ENCODE measurements around the gene TMPRSS3.

The TMPRSS3 gene

GRCh38 chr21:42367367-42368165 is 28.3 kb downstream of the TMPRSS3 start:
- H3K4me3 ChIP-seq (ENCODE audit: low read depth, low read length) = no peak overlapping the region
- no peak for TF ChIP-seq CTCF (conservative IDR thresholded peaks at IDR 0.05; ENCODE audit: low read depth, low read length)
- no peak for DNase-seq (ENCODE audit: low read depth)

- no peak for TF ChIP-seq CTCF (conservative IDR thresholded peaks at IDR 0.05; ENCODE audit: low read depth, low read length)
- DNase-seq (ENCODE audit: low read depth) = peak; percentile 8
- no peak within 1 kb of the TSS for H3K4me3 ChIP-seq (ENCODE audit: low read depth, low read length)
Measured at GRCh38 chr21:42366292-42367010, 29.4 kb downstream of the TMPRSS3 start, which contains the start of gene TFF1. TSS of gene TFF1 (minus strand) at chr21:42366535. CDS start at chr21:42366495, 40 bp downstream.

- TF ChIP-seq CTCF (conservative IDR thresholded peaks at IDR 0.05; ENCODE audit: low read depth, low read length) = no peak
- DNase-seq (ENCODE audit: low read depth) = no peak
- no peak overlapping the region for H3K4me3 ChIP-seq (ENCODE audit: low read depth, low read length)
Measured at GRCh38 chr21:42365770-42366169, 30.1 kb downstream of the TMPRSS3 start.

- DNase-seq (ENCODE audit: low read depth) = no peak
- no peak overlapping the region for H3K4me3 ChIP-seq (ENCODE audit: low read depth, low read length)
- TF ChIP-seq CTCF (conservative IDR thresholded peaks at IDR 0.05; ENCODE audit: low read depth, low read length) = no peak
Measured at GRCh38 chr21:42364304-42364865, 31.5 kb downstream of the TMPRSS3 start.

GRCh38 chr21:42363312-42363711 is 32.5 kb downstream of the TMPRSS3 start:
- DNase-seq (ENCODE audit: low read depth) = no peak
- H3K4me3 ChIP-seq (ENCODE audit: low read depth, low read length) = no peak overlapping the region
- no peak for TF ChIP-seq CTCF (conservative IDR thresholded peaks at IDR 0.05; ENCODE audit: low read depth, low read length)

- TF ChIP-seq CTCF (conservative IDR thresholded peaks at IDR 0.05; ENCODE audit: low read depth, low read length) = no peak
- H3K4me3 ChIP-seq (ENCODE audit: low read depth, low read length) = no peak overlapping the region
- DNase-seq (ENCODE audit: low read depth) = no peak
Measured at GRCh38 chr21:42362700-42363099, 33.2 kb downstream of the TMPRSS3 start.
